Heart left ventricle (tissue), 13 donors: ENCODE measurements around the gene MDK.

ENCODE experiments used
- CTCF ChIP-seq, 12 donors: fragments of 200-600 bp; sonication (generic) in 4 of 12; IDR thresholded peaks; one replicate each; pipeline versions ENCODE4 v1.5.0 to v1.8.0; 2018 to 2022; ENCODE audit warnings: antibody characterized with exemption in 12 of 12, mild to moderate bottlenecking in 5 of 12
- POLR2A ChIP-seq, 2 donors: fragments of 450-650 bp; IDR thresholded peaks; one replicate each; pipeline ENCODE4 v1.6.1; 2017; ENCODE audit warnings: antibody characterized with exemption in 2 of 2, mild to moderate bottlenecking in 2 of 2, moderate library complexity in 2 of 2
- donor health status: ischemic (EF 13 %, LVEDD 7.1; RV severe dilation, severe dysfunction).
- donor health status: DM: no; HTN: yes; CAD: no.
- donor health status: DM: no; HTN: no; CAD: no.
- donor health status: ischemic (EF 25% LVEDD 6.9; RV normal size, moderate dysfunction).
- donor health status: ischemic (EF 25% LVEDD 5.7; RV mildly dilated, moderate dysfunction).
- donor health status: ischemic (EF 35%, LVEDD 5.7; RV mildly dilated, moderate dysfunction).
- donor health status: nonischemic (EF 11% LVEDD 7.7; RV severe dilation, severe dysfunction).
- donor health status: DM: yes; HTN: yes; CAD: no.
- donor health status: PGD.
- donor health status: ischemic (EF 29% LVEDD 5.4; RV normal size, mild dysfunction).
- donor health status: nonischemic (EF 23%, LVEDD 6.1; RV moderate dilation, normal function).

GRCh38 chr11:46333394-46333947 lies 48.0 kb upstream of the MDK start:
- TF ChIP-seq CTCF (IDR thresholded peaks at IDR 0.05) (no peak), POLR2A (IDR thresholded peaks at IDR 0.05) (no peak)
